Neural crest cell (in vitro differentiated cells): ENCODE results near the gene ATOH7. TPM values are rescaled to one million over a fixed set of nuclear protein-coding genes. Genes with fewer than 3 reads are reported as not detected.

Source experiments
- DNase-seq: peaks from one replicate; pipeline ENCODE4 v3.0.0; 2021; ENCODE audit warnings: low read depth, mixed read lengths, low spot score
- H3K27ac Mint-ChIP-seq: one replicate; pipeline ENCODE4 v1.8.0; 2021; ENCODE audit warnings: mild to moderate bottlenecking, mixed read lengths; ENCODE audit not compliant: unreplicated experiment
- H3K27me3 Mint-ChIP-seq: 2 replicates; pipeline ENCODE4 v1.8.0; 2021; ENCODE audit warnings: low read depth, mild to moderate bottlenecking, mixed read lengths
- H3K36me3 Mint-ChIP-seq: 2 replicates; pipeline ENCODE4 v1.8.0; 2021; ENCODE audit warnings: low read depth, mild to moderate bottlenecking, mixed read lengths
- H3K4me1 Mint-ChIP-seq: 2 replicates; pipeline ENCODE4 v1.8.0; 2021; ENCODE audit warnings: mixed read lengths
- H3K4me3 Mint-ChIP-seq: one replicate; pipeline ENCODE4 v1.8.0; 2021; ENCODE audit warnings: mild to moderate bottlenecking, mixed read lengths
- H3K9me3 Mint-ChIP-seq: 2 replicates; pipeline ENCODE4 v1.8.0; 2021; ENCODE audit warnings: mixed read lengths
- total RNA-seq: library from RNA; stranded (reverse); gene quantifications from 2 replicates; pipeline ENCODE4 v1.2.1, GENCODE V29; 2021
- TF ChIP-seq, protein P1 (sequence below): fragments of 200-600 bp; sonication (generic); conservative IDR thresholded peaks from 2 replicates; pipeline ENCODE4 v1.5.0; 2021; ENCODE audit warnings: antibody characterized with exemption, mild to moderate bottlenecking

Gene ATOH7
- total RNA-seq, 1 donor from 2014 or later: 0.84 TPM

DNA sequence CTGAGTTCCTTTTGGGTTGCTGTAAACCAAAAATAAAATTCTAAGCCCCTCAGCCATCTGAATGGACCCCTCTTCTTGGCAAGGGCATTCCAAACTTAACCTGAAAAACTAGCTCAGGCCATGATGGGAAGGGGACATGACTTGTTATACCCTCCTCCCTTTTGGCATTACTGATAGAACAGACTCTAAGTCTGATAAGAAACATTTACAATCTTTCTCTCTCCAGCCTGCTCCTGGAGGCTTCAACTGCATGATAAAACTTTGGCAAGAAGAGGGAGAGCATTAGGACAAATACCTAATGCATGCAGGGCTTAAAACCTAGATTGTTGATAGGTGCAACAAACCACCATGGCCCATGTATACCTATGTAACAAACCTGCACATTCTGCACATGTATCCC lies 40.9 kb upstream of the ATOH7 start:
- TF ChIP-seq, protein P1, sequence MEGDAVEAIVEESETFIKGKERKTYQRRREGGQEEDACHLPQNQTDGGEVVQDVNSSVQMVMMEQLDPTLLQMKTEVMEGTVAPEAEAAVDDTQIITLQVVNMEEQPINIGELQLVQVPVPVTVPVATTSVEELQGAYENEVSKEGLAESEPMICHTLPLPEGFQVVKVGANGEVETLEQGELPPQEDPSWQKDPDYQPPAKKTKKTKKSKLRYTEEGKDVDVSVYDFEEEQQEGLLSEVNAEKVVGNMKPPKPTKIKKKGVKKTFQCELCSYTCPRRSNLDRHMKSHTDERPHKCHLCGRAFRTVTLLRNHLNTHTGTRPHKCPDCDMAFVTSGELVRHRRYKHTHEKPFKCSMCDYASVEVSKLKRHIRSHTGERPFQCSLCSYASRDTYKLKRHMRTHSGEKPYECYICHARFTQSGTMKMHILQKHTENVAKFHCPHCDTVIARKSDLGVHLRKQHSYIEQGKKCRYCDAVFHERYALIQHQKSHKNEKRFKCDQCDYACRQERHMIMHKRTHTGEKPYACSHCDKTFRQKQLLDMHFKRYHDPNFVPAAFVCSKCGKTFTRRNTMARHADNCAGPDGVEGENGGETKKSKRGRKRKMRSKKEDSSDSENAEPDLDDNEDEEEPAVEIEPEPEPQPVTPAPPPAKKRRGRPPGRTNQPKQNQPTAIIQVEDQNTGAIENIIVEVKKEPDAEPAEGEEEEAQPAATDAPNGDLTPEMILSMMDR: no peak
- no peaks in the 10 kb centered on the region for H3K27me3 Mint-ChIP-seq
- no peak overlapping the region for H3K27ac Mint-ChIP-seq
- H3K4me3 Mint-ChIP-seq: no peak overlapping the region
- no peak for DNase-seq
- peaks cover 10% of the 10 kb centered on the region for H3K4me1 Mint-ChIP-seq
- H3K36me3 Mint-ChIP-seq: peaks cover 7% of the 10 kb centered on the region
- peaks cover 6% of the 10 kb centered on the region for H3K9me3 Mint-ChIP-seq

DNA sequence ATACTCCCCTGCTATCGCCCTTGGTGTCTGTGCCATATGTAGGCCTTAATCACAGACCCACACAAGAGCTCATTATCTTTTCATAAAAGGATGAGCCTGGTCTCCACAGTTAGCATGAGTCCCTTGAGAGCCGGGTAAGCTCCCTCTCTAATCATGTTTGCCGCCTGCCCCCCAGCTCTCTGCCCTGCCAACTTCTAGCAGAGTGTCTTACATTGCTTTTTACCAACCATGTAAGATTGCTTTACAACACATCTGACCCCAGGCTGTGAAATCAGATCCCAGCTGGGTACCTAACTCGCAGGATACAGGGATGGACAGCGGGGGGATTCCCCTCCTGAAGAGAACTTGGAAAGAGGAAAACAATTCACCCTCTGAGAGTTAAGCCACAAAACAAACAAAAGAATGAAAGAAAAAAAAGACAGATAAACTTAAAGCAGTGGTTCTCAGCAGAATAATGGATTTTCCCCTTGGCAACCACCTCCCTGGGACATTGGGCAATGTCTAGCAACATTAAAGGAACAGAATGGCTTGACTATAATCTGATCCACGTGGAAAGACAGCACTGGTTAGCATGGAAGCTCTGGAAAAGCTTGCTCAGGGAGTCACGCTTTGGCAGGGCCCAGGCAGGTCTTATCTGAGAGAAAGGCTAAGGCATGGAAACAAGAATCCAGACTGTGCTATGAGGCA lies 39.4 kb upstream of the ATOH7 start:
- Mint-ChIP-seq H3K27ac (peak overlapping the region; percentile 30), H3K9me3 (no peaks in the 10 kb centered on the region), H3K27me3 (no peaks in the 10 kb centered on the region), H3K4me1 (peaks cover 10% of the 10 kb centered on the region), H3K36me3 (peaks cover 1% of the 10 kb centered on the region), H3K4me3 (no peak overlapping the region)
- no peak for DNase-seq
- TF ChIP-seq, protein P1: no peak

DNA sequence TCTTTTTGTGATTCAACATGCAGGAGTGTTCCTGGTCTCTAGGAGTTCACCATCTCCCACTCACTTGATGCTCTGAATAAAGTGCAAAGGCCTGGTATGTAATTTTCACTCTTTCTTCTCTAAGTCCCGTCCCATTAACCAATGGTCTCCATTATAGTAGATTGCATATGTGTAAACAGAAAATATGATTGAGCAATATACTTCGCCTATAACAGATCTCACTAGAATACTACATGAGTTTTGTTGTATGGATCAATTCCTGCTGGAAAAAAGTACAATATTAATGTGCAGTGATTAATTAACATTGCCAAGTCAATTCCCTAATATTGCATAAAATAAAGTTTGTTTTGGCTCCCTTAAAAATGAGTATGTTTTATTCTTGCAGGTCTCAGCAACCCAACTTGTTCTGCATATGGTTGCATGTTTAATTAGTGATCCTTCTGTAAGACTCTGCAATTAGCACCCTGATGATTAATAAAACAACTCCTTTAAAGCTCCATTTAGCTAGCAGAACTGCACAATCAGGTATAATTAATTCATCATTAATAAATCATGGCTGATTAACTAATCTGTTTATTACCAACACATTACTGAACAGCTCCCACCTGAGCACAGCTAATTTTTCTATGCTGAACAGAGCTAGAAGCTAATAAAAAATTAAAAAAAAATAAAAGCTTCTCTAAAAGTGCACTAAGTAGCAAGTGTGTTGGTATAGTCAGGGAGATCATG lies 37.8 kb upstream of the ATOH7 start:
- Mint-ChIP-seq H3K27me3 (no peaks in the 10 kb centered on the region), H3K27ac (no peak overlapping the region), H3K9me3 (no peaks in the 10 kb centered on the region), H3K36me3 (no peaks in the 10 kb centered on the region), H3K4me3 (no peak overlapping the region), H3K4me1 (peaks cover 10% of the 10 kb centered on the region)
- TF ChIP-seq, protein P1: no peak
- no peak for DNase-seq

DNA sequence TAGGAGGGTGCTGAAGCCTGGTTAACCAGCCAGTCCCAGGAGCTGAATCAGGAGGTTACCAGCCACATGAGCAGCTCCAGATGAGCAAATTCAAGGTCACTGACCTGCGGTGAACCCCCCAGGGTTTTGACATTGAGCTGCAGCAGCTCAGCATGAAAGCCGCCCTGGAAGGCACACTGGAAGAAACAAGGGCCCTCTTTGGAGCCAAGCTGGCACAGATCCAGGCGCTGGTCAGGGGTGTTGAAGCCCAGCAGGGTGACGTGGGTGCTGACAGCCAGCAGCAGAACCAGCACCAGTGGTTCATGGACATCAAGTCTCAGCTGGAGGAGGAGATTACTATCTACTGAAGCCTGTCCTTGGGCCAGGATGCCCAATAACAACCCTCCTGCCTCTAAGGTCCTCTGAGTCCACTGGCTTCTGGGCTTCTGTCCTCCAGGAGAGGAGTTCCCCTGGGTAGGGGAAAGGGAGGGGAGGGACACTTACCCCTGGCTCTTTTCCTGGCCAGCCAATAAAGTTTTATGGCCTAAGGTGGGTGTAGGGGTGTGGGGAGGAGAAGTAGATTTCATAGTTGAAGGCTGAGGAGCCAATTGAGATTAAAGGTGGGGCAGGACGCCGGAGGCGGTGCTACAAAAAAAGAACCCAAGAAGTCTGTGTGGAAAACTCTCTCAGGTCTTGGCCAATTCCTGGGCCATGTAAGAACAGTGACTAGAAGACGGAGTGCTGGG lies 29.4 kb upstream of the ATOH7 start:
- TF ChIP-seq, protein P1: no peak
- Mint-ChIP-seq H3K27me3 (no peaks in the 10 kb centered on the region), H3K36me3 (no peaks in the 10 kb centered on the region), H3K4me1 (no peaks in the 10 kb centered on the region), H3K27ac (no peak overlapping the region), H3K9me3 (no peaks in the 10 kb centered on the region), H3K4me3 (no peak overlapping the region)
- DNase-seq: no peak

DNA sequence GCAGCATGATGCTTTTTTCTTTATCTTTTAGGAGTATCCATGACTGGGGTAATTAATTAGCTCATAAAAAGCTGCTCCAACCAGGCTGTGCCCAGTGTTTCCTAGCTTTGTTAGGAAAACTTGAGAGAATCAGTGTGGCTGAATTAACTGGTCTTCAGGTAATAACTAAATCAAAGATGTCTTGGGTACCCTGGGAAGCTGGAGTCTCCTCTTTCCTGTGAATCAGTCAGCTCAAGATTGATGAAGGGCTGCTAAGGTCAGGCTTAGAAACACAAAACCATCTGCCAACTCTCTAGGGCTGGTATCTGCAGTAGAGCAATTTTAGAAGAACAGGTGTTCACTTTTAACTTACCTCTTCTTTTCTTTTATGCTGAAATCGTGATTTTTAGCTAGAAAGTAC lies 21.4 kb upstream of the ATOH7 start:
- H3K4me3 Mint-ChIP-seq: no peak overlapping the region

More for the DNA sequence above, 21.4 kb upstream of the ATOH7 start:
- no peaks in the 10 kb centered on the region for H3K9me3 Mint-ChIP-seq
- no peaks in the 10 kb centered on the region for H3K36me3 Mint-ChIP-seq
- H3K27me3 Mint-ChIP-seq: no peaks in the 10 kb centered on the region
- H3K27ac Mint-ChIP-seq: no peak overlapping the region
- DNase-seq: no peak
- TF ChIP-seq, protein P1: no peak
- no peaks in the 10 kb centered on the region for H3K4me1 Mint-ChIP-seq
